D341Med (cell line): ENCODE data around the gene RASGRF1.

Experiments
- DNase-seq: peaks from one replicate; pipeline ENCODE4 v3.0.0; 2012; ENCODE audit warnings: low spot score

The RASGRF1 gene

DNA sequence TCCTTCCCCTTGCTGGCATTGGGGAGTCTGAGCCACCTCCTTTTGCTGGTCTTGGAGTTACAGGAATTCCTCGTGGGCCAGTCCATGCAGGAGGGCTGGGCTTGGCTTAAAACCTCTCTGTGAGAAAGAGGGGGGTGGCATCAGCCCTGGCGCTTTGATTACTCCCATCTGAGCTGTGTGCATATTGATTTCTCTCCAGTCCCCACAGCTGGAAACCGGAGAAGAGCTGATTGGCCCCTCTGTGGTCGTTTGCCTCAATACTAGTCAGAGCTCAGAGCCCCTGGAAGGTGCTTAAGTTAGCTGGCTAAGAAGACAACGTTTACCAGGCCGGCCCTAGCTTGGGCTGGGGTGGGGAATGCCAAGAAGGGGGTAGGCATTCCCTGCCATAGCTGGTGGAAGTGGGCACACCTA lies 4.0 kb upstream of the RASGRF1 start:
- no peak for DNase-seq

DNA sequence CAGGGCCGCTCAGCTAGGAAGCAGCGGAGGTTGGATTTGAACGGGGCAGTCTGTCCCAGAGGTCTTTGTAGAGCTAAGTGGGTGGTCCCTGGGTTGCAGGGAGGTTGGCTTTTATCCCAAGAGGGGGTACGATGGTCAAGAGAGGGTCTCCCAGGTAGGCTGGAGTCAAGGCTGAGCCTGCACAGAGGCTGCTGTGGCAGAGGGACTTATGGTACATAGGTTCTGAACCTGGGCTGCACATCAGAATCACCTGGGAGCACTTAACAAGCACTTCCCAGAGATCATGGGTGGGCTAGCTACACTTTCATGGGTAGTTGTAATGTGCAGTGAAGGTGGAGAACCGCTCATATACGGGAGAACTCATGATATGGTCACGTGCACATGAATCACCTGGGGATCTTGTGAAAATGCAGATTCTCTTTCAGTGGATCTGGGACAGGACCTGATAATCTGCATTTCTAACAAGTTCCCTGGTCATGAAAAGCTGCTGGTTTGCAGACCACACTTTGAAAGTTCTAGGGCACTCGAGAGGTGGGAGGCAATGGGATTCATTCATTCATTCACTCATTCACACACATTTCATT lies 2.9 kb upstream of the RASGRF1 start:
- DNase-seq = no peak

DNA sequence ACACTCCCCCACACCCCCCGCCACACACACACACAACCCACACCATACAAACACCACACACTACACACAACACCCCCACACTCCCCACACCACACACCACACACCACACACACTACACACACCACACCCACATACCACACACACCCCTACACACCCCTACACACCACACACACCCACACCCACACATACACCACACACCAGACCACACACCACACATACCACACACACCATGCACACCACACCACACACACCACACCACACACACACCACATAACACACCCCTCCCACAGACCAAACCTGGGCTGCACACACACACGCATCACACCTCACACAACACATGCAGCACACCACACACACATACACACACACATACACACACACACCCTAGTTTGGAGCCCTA lies 1.8 kb upstream of the RASGRF1 start:
- no peak for DNase-seq

DNA sequence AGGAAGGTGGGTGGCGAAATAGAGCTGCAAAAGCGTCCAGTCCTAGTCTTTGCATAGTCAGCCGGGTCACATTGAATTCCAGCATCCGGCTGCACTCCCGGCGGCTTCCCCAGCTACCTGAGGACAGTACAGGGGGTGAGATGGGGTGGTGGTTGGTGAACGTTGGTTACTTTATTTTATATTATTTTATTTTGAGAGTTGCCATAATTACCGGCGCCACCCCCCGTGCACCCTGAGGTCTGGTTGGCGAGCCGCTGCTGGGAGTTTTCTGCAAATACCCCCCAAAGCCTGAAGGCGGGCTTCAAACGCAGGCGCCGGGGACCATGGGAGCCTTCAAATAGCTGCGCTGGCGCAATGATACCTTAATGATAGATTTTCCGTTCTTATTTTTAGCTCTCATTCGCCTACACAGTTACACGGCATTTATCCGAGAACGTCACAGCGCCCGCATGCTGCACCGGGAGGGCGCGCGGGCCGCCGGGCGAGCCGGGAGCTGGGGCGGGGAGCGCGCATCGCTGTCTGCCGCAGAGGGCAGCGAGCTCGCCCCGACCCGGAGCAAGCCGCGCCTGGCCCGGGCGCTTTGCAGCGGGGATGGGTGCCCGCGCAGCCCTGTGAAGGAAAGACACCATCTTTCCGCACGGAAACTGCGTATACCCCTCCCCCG lies 756 bp upstream of the RASGRF1 start:
- peak; percentile 70 for DNase-seq

DNA sequence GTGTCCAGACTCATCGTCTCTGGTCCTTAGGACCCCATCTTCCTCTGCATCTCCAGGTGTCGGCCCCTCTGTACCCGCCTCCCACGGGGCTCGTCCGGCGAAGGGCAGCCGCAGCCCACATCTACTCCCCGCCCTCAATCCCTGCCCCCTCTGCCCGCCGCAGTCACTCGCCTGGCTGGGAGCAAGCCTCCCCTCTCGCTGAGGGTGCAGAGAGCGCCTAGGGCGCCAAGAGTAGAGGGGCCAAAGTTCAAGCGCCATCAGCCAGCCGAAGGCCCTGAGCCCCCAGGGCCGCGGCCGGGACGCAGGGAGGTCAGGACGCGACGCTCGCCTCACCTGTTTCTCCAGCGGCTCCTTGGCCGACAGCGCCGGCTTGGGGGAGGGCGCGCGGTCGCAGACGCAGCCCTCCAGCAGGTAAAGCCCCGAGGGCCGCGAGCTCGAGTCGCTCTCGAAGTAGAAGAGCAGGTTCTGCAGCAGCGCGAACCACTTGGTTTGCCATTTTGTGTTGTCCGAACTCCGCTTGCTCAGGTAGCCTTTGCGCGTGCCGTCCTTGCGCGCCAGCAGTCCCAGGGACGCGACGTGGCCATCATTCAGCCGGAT lies 592 bp downstream of the RASGRF1 start:
- DNase-seq = no peak

DNA sequence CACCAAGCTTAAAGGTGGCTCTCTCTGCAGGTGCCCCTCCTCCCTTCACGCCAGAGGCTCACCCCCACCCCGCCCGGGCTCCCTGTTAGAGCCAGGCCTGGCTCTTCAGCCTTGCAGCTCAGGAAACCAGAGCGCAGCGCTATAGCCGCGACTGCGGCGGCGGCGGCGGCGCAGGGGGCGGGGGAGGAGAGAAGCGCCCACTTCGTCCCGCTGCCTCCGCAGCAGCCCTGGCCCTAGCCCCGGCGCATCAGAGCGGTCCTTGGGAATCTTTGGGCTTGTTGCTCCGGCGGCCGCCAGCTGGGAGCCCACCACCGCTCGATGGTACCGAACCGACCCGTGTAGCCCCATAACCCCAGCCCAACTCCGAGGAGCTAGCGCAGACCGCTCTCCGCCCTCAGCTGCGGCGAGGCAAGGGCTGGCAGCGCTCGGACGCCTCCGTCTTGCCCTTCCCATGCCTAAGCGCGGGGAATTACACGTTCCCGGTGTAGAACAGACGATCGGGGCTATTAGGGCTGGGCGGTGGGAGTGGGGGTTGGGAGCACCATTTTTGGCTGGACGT lies 1.2 kb downstream of the RASGRF1 start:
- DNase-seq = peak; percentile 71

DNA sequence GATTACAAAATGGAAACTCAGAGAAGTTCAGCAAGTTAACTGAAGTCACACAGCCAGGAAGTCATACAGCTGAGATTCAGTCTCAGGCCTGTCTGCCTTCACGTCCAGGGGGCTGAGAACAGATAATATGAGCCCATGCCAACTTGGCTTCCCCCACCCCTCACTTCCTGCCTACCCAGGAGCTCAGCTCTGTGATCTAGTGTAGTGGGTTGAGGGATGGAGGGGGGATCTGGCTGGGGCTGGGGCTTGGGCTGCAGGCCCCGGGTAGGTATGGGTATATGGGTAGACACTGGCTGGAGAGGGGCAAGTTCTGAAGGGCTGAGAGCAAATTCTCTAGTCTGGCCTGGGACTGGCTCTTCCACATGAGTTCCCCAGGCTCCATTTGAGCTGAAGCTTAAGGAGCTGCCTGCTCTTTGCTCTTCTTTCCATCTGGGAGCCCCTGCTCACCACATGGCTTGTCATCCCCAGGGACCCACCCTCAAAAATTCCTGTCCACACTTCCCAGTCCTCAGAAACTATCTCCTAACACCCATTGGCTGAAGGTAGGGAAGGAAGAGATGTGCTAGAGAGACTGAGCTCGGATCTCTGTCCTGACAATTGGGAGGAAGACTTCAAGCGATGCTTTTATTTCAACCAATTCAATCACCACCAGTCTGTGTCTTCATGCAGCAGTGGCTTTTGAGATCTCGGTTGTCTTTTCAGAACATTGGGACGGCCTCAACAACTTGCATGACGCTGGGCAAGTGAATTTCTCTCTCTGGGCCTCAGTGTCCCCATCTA lies 2.0 kb downstream of the RASGRF1 start:
- no peak for DNase-seq

DNA sequence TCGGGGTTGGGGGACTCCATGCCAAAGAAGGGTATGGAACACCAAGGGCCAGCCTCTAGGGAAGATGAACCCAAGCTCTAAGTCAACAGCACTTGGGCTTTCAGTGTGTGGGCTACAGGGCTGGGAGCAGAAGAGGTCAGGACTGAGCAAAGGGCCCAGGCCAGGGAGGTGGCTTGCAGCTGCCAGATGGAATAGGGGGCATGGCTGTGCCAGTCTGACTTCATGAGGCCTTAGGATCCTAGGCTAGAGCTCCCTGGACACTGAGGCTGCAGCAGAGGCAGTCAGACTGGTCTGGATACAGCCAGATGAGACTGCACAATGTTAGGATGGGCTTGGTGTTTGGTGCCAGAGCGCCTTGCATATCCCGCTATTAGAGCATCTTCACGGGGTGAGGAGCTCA lies 3.8 kb downstream of the RASGRF1 start:
- DNase-seq = no peak

DNA sequence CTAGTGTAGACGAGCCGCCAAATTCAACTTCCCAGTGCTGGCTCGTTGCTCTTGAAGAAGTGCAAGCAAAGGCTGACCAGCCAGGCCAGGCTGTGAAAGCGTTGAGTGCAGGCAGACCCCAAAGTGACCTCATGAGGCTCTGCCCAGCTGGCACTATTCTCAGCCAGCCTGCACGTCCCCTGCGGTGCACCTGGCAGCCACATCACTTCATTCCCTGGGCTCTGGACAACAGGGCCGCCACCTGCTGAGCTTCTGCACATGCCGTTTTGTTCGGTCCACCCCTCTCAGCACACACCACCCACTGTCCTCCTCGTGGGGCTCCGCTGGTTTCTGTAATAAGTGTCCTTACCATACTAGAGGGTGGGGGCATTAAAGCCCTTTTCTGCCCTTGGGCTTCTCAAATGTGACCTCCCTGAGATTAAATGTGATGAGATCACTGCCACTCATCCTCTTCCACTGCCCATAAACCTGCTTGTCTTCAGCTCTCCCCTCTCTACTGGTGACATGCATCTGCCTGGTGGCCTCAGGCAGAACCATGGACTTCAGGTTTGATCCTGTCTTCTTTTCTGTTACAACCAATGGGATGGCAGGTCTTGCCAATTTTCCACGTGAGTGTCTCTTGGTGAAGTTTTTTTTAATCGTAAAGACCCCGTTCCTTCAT lies 6.1 kb downstream of the RASGRF1 start:
- no peak for DNase-seq

DNA sequence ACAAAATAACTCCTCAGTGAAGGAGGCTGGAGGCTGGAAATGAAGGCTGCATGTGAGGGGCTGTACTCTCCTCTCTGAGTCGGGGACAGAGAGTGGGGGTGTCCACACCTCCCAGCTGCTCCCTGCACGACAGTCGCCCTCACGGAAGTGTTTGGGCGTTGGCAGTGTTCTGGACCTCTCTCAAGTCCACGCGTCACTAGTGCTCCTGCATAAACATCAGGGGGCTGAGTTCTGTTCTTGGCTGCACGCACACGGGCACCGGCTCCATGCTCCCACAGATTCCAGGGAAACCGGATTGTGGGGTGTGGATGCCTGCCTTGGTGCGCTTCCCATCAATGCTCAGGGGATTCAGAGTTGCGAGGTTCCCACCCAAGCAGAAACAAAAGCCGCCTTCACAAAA lies 7.4 kb downstream of the RASGRF1 start:
- DNase-seq = no peak

DNA sequence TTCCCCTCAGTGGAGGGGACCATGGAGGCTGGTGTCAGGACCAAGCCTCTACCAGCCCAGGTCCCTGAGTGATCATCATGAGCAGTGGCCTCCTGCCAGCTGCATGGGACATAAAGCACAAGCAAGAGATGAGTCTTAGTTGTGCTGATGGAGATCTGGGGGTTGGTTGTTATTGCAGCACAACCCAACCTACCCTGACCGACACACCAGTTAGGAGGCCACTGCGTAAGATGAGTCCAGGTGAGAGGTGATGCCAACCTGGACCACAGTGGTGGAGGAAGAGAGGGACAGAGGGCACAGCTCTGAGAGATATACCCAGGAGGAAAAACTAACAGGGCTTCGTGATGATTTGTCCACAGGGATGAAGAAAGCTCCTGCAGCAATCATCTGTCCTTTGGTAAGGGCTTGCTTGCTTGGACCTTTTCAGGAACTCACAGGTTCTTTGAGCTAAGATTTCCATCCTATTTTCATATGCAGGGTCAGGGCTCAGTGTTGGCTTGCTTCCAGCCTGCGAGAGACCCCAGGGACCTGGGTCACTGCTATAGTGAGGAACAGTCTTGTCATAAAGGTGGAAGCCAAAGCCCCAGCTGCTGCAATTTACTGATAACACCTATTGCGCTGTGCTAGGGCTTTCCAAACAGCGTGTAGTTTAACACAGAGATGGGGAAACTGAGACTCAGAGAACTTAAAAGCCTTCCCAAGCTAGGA lies 8.1 kb downstream of the RASGRF1 start:
- no peak for DNase-seq

DNA sequence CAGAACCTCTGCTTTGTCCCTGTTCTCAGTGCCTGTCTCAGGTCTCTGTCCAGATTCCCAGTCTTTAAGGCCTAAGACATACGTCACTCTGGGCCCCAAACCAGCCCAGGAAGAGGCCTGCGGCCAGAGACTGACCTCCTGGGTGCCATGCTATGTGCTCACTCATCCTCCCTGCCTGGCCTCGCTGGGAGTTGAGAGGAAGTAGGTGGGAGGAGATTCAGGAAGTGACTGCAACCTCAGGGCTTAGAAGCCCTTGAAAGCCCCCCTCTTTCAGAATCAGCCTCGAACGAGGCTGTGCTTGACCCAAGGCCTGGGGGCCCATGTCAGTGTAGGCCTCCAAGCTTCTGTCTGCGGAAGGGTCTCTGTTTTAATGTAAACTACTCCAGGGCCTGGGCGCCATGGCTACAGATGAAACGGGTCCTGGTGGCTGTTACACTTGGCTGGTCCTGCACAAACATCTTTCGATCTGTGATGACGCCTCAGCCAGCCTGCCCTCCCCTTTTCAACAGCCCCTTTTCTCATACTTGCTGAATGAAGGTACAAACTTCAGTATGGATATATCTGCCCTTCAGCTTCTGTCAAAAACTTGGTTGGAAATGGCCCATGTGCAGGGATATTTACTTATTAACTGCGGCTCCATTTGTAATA lies 11.7 kb downstream of the RASGRF1 start:
- no peak for DNase-seq

DNA sequence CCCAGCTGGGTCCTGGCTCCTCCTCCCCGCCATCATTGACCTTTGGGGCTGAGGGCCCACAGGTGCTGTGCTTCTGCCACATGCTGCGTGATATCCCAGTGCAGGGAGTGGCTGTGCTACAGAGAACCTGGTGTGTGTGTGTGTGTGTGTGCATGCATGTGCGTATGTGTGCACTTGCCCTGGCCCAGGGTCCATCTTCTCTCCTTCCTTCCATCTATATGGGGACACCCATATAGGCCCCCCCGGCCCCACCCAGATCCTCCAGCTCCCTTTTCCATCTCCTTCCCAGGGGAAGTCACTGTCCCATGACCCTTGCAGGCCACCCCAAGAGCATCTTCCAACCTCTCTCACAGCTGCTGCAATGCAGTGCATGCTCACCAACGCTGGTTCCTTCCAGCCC lies 12.6 kb downstream of the RASGRF1 start:
- DNase-seq = no peak

DNA sequence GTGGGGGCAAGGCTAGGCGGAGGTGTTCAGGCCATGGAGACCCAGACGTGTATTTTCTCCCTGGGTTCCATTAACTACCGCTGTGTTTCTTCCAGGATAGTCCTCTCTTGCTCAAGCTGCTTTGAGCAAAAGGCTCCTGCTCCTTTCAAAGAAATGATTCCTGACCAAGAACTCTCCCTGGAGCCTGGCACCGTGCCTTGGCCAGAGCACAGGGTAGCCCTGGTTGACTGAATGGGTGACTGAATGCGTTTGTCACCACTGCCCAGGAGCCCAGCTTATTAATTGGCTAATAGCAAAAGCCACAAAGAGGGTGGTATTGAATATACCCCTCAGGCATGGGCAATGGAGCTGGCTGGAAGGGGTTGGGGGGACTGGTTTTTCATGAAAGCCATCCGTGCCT lies 13.9 kb downstream of the RASGRF1 start:
- no peak for DNase-seq

DNA sequence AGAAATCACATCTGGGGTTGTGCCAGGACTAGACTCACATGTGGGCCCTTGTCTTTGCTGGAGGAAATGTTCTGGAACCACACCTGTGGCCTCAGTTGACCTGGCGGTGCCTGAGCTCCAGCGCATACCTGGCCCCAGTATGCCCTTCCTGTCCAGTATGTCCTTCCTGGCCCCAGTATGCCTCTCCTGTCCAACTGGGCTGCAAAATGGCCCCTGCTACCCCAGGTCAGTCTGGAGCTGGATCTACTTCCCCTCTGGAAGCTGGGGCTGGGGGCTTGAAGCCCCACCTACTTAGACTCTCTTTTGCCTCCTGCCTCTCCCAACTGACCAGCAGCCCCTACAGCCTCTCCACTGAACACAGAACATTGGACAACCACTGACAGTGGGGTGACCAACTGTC lies 15.3 kb downstream of the RASGRF1 start:
- no peak for DNase-seq

DNA sequence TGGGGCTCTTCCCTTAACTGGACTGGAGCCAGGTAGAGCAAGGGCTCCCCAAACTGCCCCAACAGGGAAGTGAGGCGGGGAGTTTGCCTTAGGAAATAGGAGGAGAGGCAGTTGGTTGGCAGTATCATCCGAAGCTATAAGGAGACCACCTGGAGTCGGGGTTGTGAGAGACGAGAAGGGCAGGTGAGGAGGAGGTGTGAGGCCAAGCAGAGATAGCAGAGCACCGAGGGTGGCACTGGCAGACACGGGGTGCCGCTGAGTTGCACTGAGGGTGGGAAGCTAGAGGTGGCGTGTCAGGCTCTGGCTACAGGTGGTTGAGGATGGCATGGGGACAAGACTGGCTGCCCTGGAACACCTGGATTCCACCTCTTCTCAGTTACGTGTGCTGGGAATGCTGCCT lies 17.2 kb downstream of the RASGRF1 start:
- no peak for DNase-seq

DNA sequence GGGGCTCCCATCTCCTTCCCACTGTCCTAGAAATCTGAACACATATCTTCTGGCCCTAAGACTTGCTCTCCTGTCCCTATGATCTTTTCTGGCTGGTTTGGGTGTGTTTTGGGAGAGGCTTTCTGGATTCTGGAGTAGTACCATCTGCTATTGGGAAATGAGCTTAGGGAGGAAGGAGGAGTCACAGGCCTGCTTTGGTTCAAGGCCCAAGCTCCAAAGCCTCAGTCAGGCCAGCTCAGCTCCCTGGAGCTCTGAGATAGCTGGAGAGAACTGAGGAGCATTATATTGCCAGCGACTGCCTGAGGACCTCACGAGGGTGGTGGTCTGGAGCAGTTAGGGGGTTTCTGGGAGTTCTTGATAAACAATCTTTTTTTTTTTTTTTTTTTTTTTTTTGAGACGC lies 18.7 kb downstream of the RASGRF1 start:
- no peak for DNase-seq

DNA sequence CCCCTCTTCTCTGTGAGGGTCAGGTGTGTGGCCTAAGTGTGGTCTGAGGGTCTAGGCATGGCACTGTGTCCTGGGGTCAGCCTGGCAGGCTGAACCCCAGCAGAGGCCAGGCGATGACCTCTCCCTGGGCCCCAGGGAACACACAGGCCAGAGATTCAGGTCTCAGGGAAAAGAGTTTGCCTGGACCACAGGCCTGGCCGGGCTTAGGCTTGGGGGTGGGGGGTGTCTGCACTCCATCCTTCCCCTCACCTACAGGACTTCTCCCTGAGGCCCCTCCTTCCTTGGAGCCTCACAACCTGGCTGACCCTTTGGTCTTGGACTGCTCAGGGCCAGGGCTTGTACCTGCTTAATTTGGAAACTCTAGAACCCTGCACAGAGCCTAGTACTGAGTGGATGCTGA lies 21.8 kb downstream of the RASGRF1 start:
- no peak for DNase-seq

DNA sequence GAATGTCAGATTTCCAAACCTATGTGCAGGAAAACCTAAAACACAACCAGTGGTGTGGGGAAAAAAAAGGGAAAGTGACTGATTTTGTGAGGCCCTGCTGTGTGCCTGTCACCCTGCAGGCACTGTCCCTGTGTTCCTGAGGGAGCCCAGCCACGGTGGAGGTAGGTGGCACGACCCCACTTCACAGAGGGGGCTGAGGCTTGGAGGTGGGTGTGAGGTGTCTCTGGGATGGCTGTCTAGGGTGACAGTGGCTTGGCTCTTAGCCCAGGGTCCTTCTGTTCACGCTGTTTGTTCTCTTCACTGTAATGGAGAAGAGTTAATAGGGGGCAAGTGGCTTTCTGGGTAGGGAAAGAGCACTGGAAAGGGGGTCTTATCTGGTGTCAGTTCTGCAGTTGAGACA lies 22.6 kb downstream of the RASGRF1 start:
- no peak for DNase-seq

DNA sequence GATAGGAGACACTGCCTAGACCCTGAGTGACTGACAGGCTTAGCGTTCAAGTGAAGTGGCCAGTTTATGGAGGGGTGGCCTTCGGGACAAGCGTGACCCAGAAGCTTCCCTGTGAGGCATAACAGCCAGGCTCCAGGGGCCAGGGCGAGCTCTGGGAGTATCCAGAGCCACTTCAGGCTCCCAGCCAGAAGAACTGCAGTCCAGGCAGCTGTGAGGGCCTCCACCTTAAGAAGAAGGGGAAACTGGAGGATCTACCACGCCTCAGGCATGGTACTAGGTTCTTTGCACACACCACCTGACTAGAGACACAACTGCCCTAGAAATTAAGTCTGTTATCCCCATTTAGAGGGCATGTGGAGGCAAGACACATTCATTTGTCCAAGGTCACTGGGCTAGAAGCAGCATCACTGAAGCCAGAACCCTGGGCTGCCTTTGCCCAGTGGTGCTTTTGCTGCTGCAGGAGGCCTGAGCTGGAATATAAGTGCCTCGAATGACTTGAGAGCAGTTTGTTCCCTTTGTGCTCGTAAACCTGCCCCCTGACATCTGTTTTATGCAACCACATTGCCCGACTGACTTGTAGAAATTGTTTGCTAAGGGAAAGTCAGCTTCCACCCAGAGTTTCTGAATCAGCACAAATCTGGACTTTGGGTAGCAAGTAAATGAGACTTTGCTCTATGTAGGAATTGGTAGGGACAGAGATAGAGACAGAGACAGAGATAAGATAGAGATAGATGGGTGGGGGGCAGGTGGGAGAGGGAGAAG lies 23.3 kb downstream of the RASGRF1 start:
- DNase-seq = no peak
